CD4-positive, alpha-beta T cell (primary cell): ENCODE results near the gene TMEM198. TPM values are rescaled to one million over a fixed set of nuclear protein-coding genes. Genes with fewer than 3 reads are reported as not detected.
A peak's percentile ranks its signal among the peaks of the same experiment; 100 is the strongest.

Experiments
- ATAC-seq: fragments of 200-7000 bp; cut with Tn5 transposase; one replicate; pipeline ENCODE4 v1.10.0; 2022; ENCODE audit warnings: mild to moderate bottlenecking; ENCODE audit not compliant: poor library complexity
- CTCF ChIA-PET: fragments of 350-600 bp; sonication (Branson Sonifier 250); formaldehyde crosslinking; loops from one replicate; lab custom pipeline; 2021; ENCODE audit warnings: antibody characterized with exemption, inconsistent platforms; lab: Charles Lee
- POLR2A ChIA-PET: fragments of 350-600 bp; sonication (Branson Sonifier 250); formaldehyde crosslinking; loops from one replicate; lab custom pipeline; 2021; ENCODE audit warnings: antibody characterized with exemption, inconsistent platforms; lab: Charles Lee
- DNase-seq, 14 experiments: peaks; one replicate each; pipeline ENCODE4 v3.0.0-alpha.2; 2013 to 2020; ENCODE audit warnings: mixed read lengths in 2 of 14
- H3K27ac ChIP-seq, 2 donors: one replicate each; pipeline versions ENCODE4 v1.5.1 to v1.7.0; 2013; ENCODE audit warnings: low read length in 2 of 2, low read depth in 1 of 2, mild to moderate bottlenecking in 1 of 2
- H3K27me3 ChIP-seq, 2 experiments: 1 replicate in 1 of 2; 2 replicates in 1 of 2; pipeline versions ENCODE4 v1.6.1 to v1.7.0; 2013; ENCODE audit warnings: low read length in 2 of 2, control low read depth in 1 of 2, mild to moderate bottlenecking in 1 of 2, moderate library complexity in 1 of 2; ENCODE audit not compliant: insufficient read depth in 2 of 2, control insufficient read depth in 1 of 2
- H3K36me3 ChIP-seq: one replicate; pipeline ENCODE4 v1.6.1; 2013; ENCODE audit warnings: low read length, control low read depth; ENCODE audit not compliant: insufficient read depth
- H3K4me1 ChIP-seq: one replicate; pipeline ENCODE4 v1.6.1; 2013; ENCODE audit warnings: low read length, control low read depth; ENCODE audit not compliant: insufficient read depth
- H3K4me3 ChIP-seq: one replicate; pipeline ENCODE4 v1.5.1; 2013; ENCODE audit warnings: mild to moderate bottlenecking, low read length, moderate library complexity
- H3K9me3 ChIP-seq, 2 experiments: 1 replicate in 1 of 2; 2 replicates in 1 of 2; pipeline versions ENCODE4 v1.6.1 to v1.7.0; 2013; ENCODE audit warnings: low read length in 2 of 2, mild to moderate bottlenecking in 2 of 2, control low read depth in 1 of 2, moderate library complexity in 1 of 2; ENCODE audit not compliant: control insufficient read depth in 1 of 2, insufficient read depth in 1 of 2
- H3K27ac Mint-ChIP-seq: one replicate; pipeline ENCODE4 v1.8.0; 2020; ENCODE audit warnings: mixed read lengths
- H3K27me3 Mint-ChIP-seq: one replicate; pipeline ENCODE4 v1.8.0; 2021; ENCODE audit warnings: mixed read lengths
- H3K36me3 Mint-ChIP-seq: one replicate; pipeline ENCODE4 v1.8.0; 2021; ENCODE audit warnings: low read depth, mixed read lengths
- H3K4me1 Mint-ChIP-seq: one replicate; pipeline ENCODE4 v1.8.0; 2021; ENCODE audit warnings: low read depth, mixed read lengths
- H3K4me3 Mint-ChIP-seq: one replicate; pipeline ENCODE4 v1.8.0; 2020; ENCODE audit warnings: mild to moderate bottlenecking, mixed read lengths
- H3K9me3 Mint-ChIP-seq: one replicate; pipeline ENCODE4 v1.8.0; 2020; ENCODE audit warnings: mixed read lengths
- intact Hi-C, 2 experiments: fragments of 100-400 bp; cut with DNase I in 1 of 2; cut with micrococcal nuclease in 1 of 2; formaldehyde crosslinking; loops; one replicate each; pipeline versions ENCODE4 v1.15.1 to v1.9.0; 2023 to 2025; cut with DNase I, micrococcal nuclease
- polyA plus RNA-seq, 2 donors: library from polyadenylated mRNA; unstranded; fragments of 120-200 nt; gene quantifications; one replicate each; pipeline ENCODE4 v1.2.1, GENCODE V29; 2013
- total RNA-seq, 174 experiments: library from RNA in 2 of 174; stranded (reverse) in 2 of 174; gene quantifications; one replicate each; pipeline ENCODE4 v1.2.3 and lab custom pipeline; 2021 to 2026
- TF ChIP-seq, protein P1 (sequence below): fragments of 200-600 bp; IDR thresholded peaks from one replicate; pipeline ENCODE4 v1.8.0; 2022; ENCODE audit warnings: antibody characterized with exemption, mild to moderate bottlenecking

The TMEM198 gene, protein sequence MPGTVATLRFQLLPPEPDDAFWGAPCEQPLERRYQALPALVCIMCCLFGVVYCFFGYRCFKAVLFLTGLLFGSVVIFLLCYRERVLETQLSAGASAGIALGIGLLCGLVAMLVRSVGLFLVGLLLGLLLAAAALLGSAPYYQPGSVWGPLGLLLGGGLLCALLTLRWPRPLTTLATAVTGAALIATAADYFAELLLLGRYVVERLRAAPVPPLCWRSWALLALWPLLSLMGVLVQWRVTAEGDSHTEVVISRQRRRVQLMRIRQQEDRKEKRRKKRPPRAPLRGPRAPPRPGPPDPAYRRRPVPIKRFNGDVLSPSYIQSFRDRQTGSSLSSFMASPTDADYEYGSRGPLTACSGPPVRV
- total RNA-seq (under 1 TPM; 0.47 to 0.91 TPM), total RNA-seq (lab: John Stamatoyannopoulos, UW) (0 to 7.8 (median 0.50) reads per million in 172 experiments)
- polyA plus RNA-seq (2013, experiment 1 of 2): 0.06 TPM
- 0.31 TPM for polyA plus RNA-seq (2013, experiment 2 of 2)

- Histone ChIP-seq H3K4me1 (peaks cover 32% of the 10 kb centered on the region), H3K4me3 (peak within 1 kb of the TSS; percentile 72), H3K27me3 (no peaks in the 10 kb centered on the region), H3K36me3 (no peaks in the 10 kb centered on the region), H3K9me3 (no peaks in the 10 kb centered on the region), H3K27ac (peak within 1 kb of the TSS; percentile 54 to 60)
- intact Hi-C loops: loop anchor here (2.0 to 10.0 kb wide), 6 partner anchors 53 to 979 kb away; partner anchors contain the start of genes STK11IP (in 2 of the 2), CNOT9 (in 1 of the 2), DNPEP (in 1 of the 2) and USP37 (in 1 of the 2)
- peaks cover 6% of the 10 kb centered on the region for H3K36me3 Mint-ChIP-seq
- DNase-seq: peak; percentile 83 to 97 (median 90)
- ChIA-PET POLR2A (interaction anchor here (0.9 to 2.5 kb wide), 6 partner anchors 8 to 265 kb away, joined by 3 to 17 read pairs (median 10); partner anchors contain the start of genes DNAJB2, DNPEP, GMPPA and OBSL1), CTCF (interaction anchor here (1.7 to 4.5 kb wide), 4 partner anchors 14 to 156 kb away, joined by 4 to 27 read pairs (median 9); partner anchors contain the start of genes DNPEP and GMPPA)
- peak; percentile 69 for ATAC-seq
- TF ChIP-seq, protein P1, sequence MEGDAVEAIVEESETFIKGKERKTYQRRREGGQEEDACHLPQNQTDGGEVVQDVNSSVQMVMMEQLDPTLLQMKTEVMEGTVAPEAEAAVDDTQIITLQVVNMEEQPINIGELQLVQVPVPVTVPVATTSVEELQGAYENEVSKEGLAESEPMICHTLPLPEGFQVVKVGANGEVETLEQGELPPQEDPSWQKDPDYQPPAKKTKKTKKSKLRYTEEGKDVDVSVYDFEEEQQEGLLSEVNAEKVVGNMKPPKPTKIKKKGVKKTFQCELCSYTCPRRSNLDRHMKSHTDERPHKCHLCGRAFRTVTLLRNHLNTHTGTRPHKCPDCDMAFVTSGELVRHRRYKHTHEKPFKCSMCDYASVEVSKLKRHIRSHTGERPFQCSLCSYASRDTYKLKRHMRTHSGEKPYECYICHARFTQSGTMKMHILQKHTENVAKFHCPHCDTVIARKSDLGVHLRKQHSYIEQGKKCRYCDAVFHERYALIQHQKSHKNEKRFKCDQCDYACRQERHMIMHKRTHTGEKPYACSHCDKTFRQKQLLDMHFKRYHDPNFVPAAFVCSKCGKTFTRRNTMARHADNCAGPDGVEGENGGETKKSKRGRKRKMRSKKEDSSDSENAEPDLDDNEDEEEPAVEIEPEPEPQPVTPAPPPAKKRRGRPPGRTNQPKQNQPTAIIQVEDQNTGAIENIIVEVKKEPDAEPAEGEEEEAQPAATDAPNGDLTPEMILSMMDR: no peak
- no peaks in the 10 kb centered on the region for H3K9me3 Mint-ChIP-seq
- H3K27me3 Mint-ChIP-seq: peaks cover 7% of the 10 kb centered on the region
- peak within 1 kb of the TSS; percentile 86 for H3K4me3 Mint-ChIP-seq
- H3K27ac Mint-ChIP-seq: peak within 1 kb of the TSS; percentile 75
- H3K4me1 Mint-ChIP-seq: peaks cover 22% of the 10 kb centered on the region
Observed at GRCh38 chr2:219543596-219544358, at the start of gene TMEM198, which contains the start of gene CHPF. TSS of gene TMEM198 (plus strand) at chr2:219544028. CDS start at chr2:219544728, 700 bp downstream. TSS of gene CHPF (minus strand) at chr2:219543809. CDS start at chr2:219543538, 271 bp downstream.

DNA sequence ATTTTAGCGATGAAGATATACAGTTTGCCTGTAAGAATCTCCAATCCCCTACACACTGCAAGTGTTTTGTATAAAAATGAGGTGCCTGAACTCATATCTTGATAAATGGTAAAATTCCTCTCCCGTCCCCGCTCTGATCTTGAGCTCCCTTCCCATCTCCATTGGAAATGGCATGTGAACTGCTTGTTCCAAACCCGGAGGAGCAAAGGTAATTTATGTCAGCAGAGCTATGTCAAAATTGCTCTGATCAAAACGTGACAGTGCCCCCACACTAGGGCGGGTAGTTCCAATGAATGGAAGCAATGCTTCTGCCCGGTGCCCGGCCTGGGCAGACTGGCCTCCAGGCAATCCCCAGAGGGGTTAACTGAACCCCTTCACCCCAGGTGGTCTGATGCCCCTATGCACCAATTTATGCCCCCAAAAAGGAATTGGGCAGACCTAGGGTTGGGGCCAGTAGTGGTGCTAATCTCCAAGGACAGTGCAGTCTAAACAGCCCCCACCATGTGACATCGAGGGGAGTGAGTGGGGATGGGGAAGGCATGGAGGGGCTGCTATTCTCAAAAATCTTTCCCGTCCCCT, 48.8 kb upstream of the TMEM198 start:
- H3K27me3 ChIP-seq: peaks cover 56 to 58% of the 10 kb centered on the region in 2 experiments

More for the DNA sequence above, 48.8 kb upstream of the TMEM198 start:
- peaks cover 42% of the 10 kb centered on the region for H3K4me1 ChIP-seq
- TF ChIP-seq, protein P1: no peak
- DNase-seq (no peak), ATAC-seq (no peak)
- peaks cover 75% of the 10 kb centered on the region for H3K27me3 Mint-ChIP-seq
- H3K4me1 Mint-ChIP-seq: peaks cover 33% of the 10 kb centered on the region
- H3K27ac Mint-ChIP-seq: no peak overlapping the region
- ChIA-PET POLR2A (interaction anchor here (1.0 kb wide), 1 partner anchor 11 kb away, joined by 3 read pairs; no protein-coding TSS in a partner anchor), CTCF (interaction anchor here (0.8 to 3.2 kb wide), 2 partner anchors 35 to 61 kb away, joined by 3 to 29 read pairs; no protein-coding TSS in a partner anchor)
- H3K9me3 Mint-ChIP-seq: no peaks in the 10 kb centered on the region
- no peak overlapping the region for H3K4me3 ChIP-seq
- peaks cover 13% of the 10 kb centered on the region for H3K36me3 Mint-ChIP-seq
- H3K36me3 ChIP-seq: no peaks in the 10 kb centered on the region
- peaks cover 0 to 11% of the 10 kb centered on the region in 2 experiments for H3K9me3 ChIP-seq
- intact Hi-C loops: loop anchor here (1.0 kb wide), 1 partner anchor 35 kb away; no protein-coding TSS in a partner anchor
- H3K4me3 Mint-ChIP-seq: no peak overlapping the region
- no peak overlapping the region for H3K27ac ChIP-seq
